IPS-NIHi11 (cell line): Measurements from ENCODE around the gene CKB.

ENCODE experiments used
- DNase-seq: peaks from one replicate; pipeline ENCODE4 v3.0.0; 2012; ENCODE audit warnings: mixed read lengths, low spot score

Gene CKB

GRCh38 chr14:103537175-103537990 is 14.8 kb upstream of the CKB start:
- DNase-seq = no peak

- no peak for DNase-seq
Measured at GRCh38 chr14:103536693-103537092, 14.1 kb upstream of the CKB start.

- no peak for DNase-seq
Measured at GRCh38 chr14:103535891-103536565, 13.4 kb upstream of the CKB start.

GRCh38 chr14:103535081-103535890 is 12.7 kb upstream of the CKB start:
- no peak for DNase-seq

GRCh38 chr14:103534576-103535061 is 12.0 kb upstream of the CKB start:
- no peak for DNase-seq

- DNase-seq = no peak
Measured at GRCh38 chr14:103533999-103534575, 11.5 kb upstream of the CKB start.

GRCh38 chr14:103533137-103533998 is 10.7 kb upstream of the CKB start:
- no peak for DNase-seq

GRCh38 chr14:103532216-103533136 is 9.8 kb upstream of the CKB start:
- DNase-seq = no peak

- DNase-seq = no peak
Measured at GRCh38 chr14:103531421-103532215, 9.0 kb upstream of the CKB start.

- DNase-seq = no peak
Measured at GRCh38 chr14:103530831-103531230, 8.2 kb upstream of the CKB start.

GRCh38 chr14:103530390-103530789 is 7.8 kb upstream of the CKB start:
- peak; percentile 89 for DNase-seq

GRCh38 chr14:103529383-103530365 is 7.0 kb upstream of the CKB start:
- no peak for DNase-seq

- DNase-seq = peak; percentile 99
Measured at GRCh38 chr14:103528587-103529382, 6.2 kb upstream of the CKB start, which contains the start of gene TRMT61A. Gene TRMT61A, plus strand, starts transcription at chr14:103529196. Its CDS starts 783 bp downstream, at chr14:103529979.

GRCh38 chr14:103528146-103528586 is 5.5 kb upstream of the CKB start:
- DNase-seq = no peak

GRCh38 chr14:103527408-103528145 is 4.9 kb upstream of the CKB start:
- no peak for DNase-seq

- no peak for DNase-seq
Measured at GRCh38 chr14:103526914-103527248, 4.3 kb upstream of the CKB start.
